UCSD-AML1 (cell line): ENCODE measurements around the gene FREM1.

Source experiments
- DNase-seq: peaks from one replicate; lab custom pipeline; 2025; ENCODE audit not compliant: unreplicated experiment; lab: John Stamatoyannopoulos, UW

The FREM1 gene

GRCh38 chr9:14823800-14824199, 86.4 kb downstream of the FREM1 start:
- DNase-seq, result no peak

GRCh38 chr9:14822666-14823065, 87.6 kb downstream of the FREM1 start:
- no peak for DNase-seq

- DNase-seq, result no peak
Observed at GRCh38 chr9:14819183-14819582, 91.0 kb downstream of the FREM1 start.

- DNase-seq, result no peak
Observed at GRCh38 chr9:14814249-14814628, 96.0 kb downstream of the FREM1 start.

- DNase-seq, result no peak
Observed at GRCh38 chr9:14813336-14814248, 96.6 kb downstream of the FREM1 start.

- no peak for DNase-seq
Observed at GRCh38 chr9:14812806-14813205, 97.4 kb downstream of the FREM1 start.

- no peak for DNase-seq
Observed at GRCh38 chr9:14811844-14812243, 98.4 kb downstream of the FREM1 start.

- DNase-seq, result no peak
Observed at GRCh38 chr9:14806941-14807520, 103.2 kb downstream of the FREM1 start.

GRCh38 chr9:14799030-14799429, 111.2 kb downstream of the FREM1 start:
- no peak for DNase-seq

GRCh38 chr9:14797435-14797834, 112.8 kb downstream of the FREM1 start:
- no peak for DNase-seq

- DNase-seq, result no peak
Observed at GRCh38 chr9:14793389-14793788, 116.8 kb downstream of the FREM1 start.

GRCh38 chr9:14790628-14791027, 119.6 kb downstream of the FREM1 start:
- DNase-seq, result no peak

- DNase-seq, result no peak
Observed at GRCh38 chr9:14788846-14789245, 121.4 kb downstream of the FREM1 start.

- DNase-seq, result no peak
Observed at GRCh38 chr9:14783358-14783757, 126.9 kb downstream of the FREM1 start.

GRCh38 chr9:14782286-14783051, 127.8 kb downstream of the FREM1 start:
- no peak for DNase-seq

- DNase-seq, result no peak
Observed at GRCh38 chr9:14780693-14781092, 129.5 kb downstream of the FREM1 start.

GRCh38 chr9:14780251-14780650, 130.0 kb downstream of the FREM1 start:
- DNase-seq, result no peak

GRCh38 chr9:14779566-14780022, 130.6 kb downstream of the FREM1 start:
- no peak for DNase-seq

GRCh38 chr9:14778565-14778964, 131.7 kb downstream of the FREM1 start:
- DNase-seq, result no peak

- no peak for DNase-seq
Observed at GRCh38 chr9:14775917-14776316, 134.3 kb downstream of the FREM1 start.

- no peak for DNase-seq
Observed at GRCh38 chr9:14770592-14770991, 139.6 kb downstream of the FREM1 start.

- DNase-seq, result no peak
Observed at GRCh38 chr9:14769230-14769571, 141.0 kb downstream of the FREM1 start.
